Measurements from ENCODE around the gene GLT1D1.
A peak's percentile ranks its signal among the peaks of the same experiment; 100 is the strongest.
"Not testable (repeated sequence)": the region's sequence is repeated elsewhere in the genome, so short reads cannot be mapped to it uniquely, and the experiment has no call there.

Gene GLT1D1

DNA sequence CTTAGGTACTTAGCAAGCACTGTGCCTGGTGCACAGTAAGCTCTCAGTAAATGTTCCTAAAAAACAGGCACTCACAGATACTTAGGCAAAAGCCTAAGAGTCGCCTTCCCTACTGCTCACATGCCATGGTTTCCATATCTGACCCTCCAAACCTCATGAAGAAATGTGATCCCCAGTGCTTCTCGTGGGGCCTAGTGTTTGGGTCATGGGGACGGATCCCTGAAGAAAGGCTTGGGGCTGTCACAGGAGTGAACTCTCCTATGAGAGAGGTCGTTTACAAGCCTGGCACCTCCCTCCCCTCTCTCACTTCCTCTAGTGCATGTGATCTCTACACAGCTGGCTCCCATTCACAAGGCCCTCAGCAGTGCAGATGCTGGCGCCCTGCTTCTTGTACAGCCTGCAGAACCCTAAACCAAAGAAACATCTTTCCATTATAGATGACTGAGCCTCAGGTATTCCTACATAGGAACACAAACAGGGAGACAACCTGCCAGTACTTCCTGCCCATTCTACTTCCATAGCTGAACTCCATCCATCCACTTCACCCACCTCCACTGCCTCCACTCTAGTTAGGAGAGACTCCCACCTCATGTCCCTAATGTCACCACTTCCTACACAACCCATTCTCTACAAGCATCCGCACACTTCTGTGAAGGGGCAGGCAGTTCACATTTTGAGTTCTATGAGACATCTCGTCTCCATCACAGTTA, 32.4 kb upstream of the GLT1D1 start:
- DNase-seq (ENCODE audit: low read depth): no peak

DNA sequence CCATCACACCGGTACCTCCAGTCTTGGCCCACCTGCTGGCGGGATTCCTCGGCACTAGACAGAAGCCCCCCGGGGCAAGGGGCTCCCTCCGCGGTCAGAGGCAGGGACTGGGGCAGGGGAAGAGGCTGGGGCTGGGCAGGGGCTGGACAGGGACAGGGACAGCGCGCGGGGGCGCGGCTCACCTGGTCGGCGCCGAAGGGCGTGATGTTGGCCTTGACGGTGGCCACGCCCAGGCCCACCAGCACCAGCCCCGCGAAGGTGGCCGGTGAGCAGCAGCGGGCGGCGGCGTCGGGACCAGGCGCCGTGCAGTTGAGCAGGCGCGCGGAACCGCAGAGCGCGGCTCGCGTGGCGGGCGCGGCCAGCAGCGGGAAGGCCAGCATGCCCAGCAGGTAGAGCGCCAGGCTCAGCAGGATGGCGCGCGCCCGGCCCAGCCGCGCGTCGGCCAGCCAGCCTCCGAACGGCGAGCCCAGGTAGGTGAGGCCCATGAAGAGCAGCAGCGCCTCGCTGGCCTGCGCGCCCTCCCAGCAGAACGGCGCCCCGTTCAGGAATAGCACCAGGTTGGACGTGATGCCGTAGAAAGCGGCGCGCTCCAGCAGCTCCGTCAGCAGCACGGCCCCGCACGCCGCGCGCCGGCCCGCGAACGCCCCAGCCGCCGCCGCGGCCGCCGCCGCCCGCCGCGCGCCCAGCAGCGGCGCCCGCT, 29.9 kb upstream of the GLT1D1 start:
- DNase-seq (ENCODE audit: low read depth): no peak

DNA sequence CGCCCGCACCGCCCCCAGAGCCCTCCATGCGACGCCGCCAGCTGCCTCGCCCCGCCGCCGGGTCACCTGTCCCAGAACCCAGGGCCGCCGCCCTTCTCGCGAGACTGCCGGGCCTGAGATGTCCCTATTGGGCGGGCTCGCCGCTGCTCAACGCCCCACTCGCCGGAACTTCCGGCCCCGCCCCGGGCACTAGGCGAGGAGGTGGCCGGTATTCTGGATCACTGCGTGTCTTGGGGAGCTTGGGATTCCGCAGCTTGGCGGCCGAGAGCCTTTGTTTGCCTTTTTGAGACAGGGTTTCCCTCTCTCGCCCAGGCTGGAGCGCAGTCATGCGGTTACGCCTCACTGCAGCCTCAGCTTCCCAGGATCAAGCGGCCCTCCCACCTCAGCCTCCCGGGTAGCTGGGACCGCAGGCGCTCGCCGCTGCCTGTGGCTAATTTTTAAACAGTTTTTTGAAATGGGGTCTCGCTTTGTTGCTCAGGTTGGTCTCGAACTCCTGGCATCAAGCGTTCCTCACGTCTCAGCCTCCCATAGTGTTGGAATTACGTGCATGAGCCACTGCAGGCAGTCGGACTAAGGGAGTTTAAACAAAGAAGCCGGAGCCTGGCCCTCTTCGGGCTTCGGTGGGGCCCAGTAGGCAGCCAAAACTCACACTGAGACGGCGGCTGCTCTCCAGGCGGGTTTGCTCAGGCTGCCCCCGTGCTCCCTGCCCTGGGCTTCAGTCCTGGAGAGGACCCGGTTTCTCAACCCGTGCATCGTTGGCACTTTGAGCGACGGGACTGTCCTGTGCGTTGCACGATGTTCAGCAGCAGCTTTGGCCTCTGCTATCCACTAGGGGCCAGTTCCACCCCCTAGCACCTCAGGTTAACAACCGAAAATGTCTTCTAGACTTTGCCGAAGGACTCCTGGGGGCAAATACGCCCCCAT, 29.1 kb upstream of the GLT1D1 start, which contains the start of gene SLC15A4:
TSS of gene SLC15A4 (minus strand) at position 43 of the 924 bp plus-strand sequence. CDS start at position 28, 15 bp downstream.
- peak; percentile 20 for DNase-seq (ENCODE audit: low read depth)

DNA sequence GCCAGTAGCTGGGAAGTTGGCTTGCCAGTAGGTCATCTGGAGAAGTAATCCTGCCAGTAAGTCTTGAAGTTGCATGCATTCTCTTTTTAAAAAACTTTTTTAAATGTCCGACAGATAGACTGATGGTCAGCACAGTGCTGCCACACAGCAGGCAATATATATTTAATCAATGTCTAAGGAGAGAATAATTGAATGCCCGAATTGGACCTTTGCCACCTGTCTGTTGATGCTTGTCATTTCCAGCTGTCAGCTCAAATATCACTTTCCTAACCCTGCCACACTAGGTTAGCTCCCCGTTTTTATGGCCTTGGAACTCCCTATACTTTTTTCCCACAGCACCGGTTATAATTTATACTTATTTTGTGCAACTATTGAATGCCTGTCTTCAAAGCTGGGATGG, 27.4 kb upstream of the GLT1D1 start:
- DNase-seq (ENCODE audit: low read depth): no peak

DNA sequence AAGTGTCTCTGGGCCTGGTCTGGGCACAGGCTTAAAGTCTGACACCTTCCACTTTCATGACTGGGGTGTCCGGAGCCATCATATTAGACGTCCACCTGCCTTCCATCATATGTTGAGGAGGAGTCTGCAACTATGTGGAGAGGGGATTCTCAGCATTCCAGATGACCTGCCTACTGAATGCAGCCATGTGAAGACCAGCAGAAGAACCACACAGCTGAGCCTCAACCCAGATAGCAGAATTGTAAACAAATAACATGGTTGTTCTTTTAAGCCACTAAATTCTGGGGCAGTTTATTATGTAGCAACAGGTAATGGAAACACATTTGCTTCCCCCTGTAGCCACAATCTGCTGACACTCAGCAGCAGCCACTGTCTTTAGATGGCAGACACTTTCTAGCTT, 25.6 kb upstream of the GLT1D1 start:
- no peak for DNase-seq (ENCODE audit: low read depth)

DNA sequence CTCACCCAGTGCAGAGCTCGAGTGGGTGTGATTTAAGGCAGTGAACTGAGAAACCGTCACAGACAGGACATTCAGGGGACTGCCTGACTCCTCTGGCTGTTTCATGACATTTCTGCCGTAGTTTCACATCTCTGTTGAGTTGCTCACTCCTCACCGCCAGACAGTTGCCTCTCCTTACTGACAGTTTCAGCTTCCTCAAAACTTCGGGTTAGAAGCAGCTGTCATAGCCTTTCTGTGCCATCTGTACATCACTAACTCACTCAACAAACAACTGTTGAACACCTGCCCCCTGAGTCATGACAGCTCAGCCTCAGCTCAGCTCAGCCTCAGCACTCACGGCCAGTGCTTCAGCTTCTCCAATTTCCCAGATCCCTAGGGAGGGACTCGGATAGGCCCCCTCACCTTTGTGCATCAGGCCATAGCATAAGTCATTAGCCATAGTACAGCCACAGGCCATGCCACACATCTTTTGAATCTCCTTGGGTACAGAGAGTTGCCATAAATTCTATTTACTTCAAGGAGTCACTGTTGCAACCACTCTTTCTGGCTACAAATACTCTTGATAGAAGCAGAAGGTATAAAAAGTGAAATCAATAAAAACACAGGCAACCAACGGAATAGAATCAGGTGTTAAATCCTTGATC, 23.3 kb upstream of the GLT1D1 start:
- no peak for DNase-seq (ENCODE audit: low read depth)

DNA sequence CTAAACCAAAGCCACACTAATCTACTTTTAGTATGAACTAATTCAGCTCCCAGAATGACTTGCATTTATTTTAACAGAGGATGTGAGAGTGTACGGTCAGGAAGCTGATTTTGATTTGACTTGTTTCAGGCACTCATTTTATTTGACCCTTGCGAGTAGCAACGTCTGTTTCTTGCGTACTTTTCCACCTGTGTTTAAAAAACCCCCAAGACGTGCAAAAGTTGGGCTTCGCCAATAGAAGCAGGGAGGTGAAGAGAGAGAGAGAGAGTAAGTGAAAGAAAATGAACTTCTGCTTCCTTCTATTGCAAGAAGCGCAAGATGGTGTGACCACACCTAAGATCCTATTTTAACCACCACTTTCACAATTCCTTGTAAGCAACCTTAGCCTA, 22.8 kb upstream of the GLT1D1 start:
- DNase-seq (ENCODE audit: low read depth): no peak

DNA sequence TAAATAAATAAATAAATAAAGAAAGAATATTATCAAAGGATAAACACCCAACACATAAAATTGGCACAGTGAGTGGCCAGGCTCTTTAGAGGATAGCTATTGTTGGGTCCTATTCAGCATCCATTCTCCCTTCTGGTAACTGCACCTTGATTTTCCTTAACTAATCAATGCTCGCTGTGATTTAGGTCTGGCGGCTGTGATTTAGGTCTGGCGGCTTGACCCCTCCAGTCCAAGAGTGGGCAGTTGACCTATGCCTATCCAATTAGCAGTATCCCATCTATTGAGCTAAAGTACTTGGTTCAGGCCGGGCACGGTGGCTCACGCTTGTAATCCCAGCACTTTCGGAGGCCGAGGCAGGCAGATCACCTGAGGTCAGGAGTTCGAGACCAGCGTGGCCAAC, 19.9 kb upstream of the GLT1D1 start:
- DNase-seq (ENCODE audit: low read depth): no peak

DNA sequence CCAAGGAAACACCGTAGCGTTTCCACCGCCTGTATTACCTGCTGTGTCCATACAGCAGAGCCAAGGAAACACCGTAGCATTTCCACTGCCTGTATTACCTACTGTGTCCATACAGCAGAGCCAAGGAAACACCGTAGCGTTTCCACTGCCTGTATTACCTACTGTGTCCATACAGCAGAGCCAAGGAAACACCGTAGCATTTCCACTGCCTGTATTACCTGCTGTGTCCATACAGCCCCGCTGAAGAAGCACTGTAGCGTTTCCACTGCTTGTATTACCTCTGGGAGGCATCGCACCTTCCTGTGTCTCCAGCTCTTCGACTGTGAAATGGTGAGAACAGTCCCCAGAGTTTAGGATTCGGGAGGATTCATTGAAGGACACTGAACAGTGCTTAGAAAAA, 13.4 kb upstream of the GLT1D1 start:
- DNase-seq (ENCODE audit: low read depth): not testable (repeated sequence)

DNA sequence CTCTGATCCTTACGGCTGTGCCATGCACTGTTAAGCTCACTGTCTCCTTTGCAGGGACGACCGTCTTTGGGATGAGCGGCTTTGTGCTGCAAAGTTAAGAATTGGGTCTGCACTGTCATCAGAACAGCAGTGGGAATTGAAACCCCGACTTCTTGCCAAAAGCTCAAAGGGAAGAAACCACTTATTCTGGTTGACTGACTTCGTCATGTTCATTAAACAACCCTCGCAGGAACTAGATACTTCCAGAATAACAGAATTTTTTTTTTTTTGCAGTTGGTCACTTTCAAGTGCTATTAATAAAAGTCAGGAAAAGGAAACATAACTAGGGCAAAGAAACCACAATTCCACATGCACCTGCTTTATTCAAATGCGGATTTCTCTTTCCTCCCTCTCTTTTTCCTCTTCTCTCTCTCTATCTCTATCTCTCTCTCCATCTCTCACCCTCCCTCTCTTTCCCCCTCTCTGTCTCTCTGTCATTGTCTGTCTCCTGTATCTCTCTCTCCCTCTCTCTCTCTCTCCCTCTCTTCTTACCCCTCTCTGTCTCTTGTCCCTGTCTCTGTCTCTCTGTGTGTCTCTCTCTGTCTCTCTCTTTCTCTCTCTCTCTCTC, 12.3 kb upstream of the GLT1D1 start:
- DNase-seq (ENCODE audit: low read depth): no peak

DNA sequence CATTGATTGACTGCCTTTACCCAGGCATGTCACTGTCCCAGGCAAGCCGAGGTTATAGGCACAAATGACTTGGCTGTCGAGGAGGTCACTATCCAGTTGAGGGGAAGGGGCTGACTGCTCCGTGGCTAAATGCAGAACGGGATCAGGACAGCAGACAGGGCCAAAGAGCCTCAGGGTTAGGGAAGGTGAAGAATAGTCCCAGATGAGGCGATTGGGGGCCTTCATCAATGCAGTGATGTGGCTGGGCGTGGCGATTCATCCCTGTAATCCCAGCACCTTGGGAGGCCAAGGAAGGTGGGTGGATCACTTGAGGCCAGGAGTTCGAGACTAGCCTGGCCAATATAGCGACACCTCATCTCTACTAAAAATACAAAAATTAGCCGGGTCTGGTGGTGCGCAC, 10.7 kb upstream of the GLT1D1 start:
- DNase-seq (ENCODE audit: low read depth): no peak

DNA sequence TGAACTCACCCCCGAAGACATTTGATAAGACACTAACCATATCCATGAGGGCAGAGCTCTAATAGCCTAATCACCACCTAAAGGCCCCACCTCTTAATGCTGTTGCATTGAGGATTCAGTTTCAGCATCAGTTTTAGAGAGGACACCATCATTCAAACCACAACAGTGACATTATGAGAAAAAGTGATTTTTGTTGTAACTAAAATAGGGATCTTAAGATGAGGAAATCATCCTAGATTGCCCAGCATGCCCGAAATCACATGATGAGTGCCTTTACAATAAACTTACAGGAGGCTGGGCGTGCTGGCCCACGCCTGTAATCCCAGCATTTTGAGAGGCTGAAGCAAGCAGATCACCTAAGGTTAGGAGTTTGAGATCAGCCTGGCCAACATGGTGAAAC, 9.7 kb upstream of the GLT1D1 start:
- DNase-seq (ENCODE audit: low read depth): no peak

DNA sequence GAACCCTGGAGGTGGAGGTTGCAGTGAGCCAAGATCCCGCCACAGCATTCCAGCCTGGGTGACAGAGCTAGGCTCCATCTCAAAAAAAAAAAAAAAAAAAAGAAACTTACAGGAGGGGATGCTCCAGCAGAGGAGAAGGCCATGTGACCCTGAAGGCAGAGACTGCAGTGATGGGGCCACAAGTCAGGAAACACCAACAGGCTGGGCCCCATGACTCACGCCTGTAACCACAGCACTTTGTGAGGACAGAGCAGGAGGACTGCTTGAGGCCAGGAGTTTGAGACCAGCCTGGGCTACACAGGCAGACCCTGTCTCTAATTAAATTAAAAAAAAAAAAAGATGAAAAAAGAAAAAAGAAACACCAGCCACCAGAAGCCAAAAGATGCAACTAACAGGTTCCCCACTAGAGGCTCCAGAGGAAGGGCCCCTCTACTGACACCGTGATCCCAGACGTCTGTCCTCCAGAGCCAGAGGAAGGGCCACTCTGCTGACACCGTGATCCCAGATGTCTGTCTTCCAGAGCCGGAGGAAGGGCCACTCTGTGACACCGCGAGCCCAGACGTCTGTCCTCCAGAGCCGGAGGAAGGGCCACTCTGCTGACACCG, 9.1 kb upstream of the GLT1D1 start:
- no peak for DNase-seq (ENCODE audit: low read depth)

DNA sequence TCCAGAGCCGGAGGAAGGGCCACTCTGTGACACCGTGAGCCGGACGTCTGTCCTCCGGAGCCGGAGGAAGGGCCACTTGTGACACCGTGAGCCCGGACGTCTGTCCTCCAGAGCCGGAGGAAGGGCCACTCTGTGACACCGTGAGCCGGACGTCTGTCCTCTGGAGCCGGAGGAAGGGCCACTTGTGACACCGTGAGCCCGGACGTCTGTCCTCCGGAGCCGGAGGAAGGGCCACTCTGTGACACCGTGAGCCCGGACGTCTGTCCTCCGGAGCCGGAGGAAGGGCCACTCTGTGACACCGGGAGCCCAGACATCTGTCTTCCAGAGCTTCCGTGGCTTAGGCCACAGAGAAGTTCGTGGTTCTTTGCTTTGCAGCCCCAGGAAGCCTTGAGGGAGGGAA, 6.6 kb upstream of the GLT1D1 start:
- DNase-seq (ENCODE audit: low read depth): not testable (repeated sequence)

DNA sequence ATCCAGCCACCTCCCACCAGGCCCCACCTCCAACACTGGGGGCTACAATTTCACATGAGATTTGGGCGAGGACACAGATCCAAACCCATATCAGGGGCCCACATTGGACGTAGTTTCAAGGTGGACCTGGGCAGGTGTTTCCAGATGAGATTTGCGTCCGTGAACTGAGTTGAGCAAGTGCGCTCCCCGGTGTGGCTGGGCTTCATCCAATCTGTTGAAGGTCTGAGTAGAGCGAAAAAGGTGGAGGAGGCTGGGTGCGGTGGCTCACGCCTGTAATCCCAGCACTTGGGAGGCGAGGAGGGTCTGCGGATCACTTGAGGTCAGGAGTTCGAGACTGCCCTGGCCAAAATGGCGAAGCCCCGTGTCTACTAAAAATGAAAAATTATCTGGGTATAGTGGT, 4.9 kb upstream of the GLT1D1 start:
- no peak for DNase-seq (ENCODE audit: low read depth)

DNA sequence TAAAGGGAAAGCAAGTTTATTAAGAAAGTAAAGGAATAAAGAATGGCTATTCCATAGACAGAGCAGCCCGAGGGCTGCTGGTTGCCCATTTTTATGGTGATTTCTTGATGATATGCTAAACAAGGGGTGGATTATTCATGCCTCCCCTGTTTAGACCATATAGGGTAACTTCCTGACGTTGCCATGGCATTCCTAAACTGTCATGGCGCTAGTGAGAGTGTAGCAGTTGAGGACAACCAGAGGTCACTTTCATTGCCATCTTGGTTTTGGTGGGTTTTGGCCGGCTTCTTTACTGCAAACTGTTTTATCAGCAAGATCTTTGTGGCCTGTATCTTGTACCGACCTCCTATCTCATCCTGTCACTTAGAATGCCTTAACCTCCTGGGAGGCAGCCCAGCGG, 3.5 kb upstream of the GLT1D1 start:
- not testable (repeated sequence) for DNase-seq (ENCODE audit: low read depth)

DNA sequence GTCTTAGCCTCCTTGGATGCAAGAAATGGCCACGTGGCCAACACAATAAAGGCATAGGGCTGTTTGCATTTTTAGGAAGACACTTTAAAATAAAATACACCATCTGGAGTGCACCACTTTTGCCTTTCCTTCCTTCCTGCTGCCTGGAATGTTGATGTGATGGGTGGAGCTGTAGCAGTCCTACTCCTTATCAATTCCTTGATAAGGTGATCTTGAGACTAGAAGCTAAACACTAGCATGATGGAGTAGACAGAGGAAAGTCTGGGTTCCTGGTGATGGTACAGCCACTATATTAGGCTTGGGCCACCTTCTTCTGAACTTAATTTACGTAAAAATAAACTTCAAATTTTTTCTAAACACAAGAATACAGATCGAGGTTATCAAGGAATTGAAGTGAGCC, 2.9 kb upstream of the GLT1D1 start:
- DNase-seq (ENCODE audit: low read depth): no peak

DNA sequence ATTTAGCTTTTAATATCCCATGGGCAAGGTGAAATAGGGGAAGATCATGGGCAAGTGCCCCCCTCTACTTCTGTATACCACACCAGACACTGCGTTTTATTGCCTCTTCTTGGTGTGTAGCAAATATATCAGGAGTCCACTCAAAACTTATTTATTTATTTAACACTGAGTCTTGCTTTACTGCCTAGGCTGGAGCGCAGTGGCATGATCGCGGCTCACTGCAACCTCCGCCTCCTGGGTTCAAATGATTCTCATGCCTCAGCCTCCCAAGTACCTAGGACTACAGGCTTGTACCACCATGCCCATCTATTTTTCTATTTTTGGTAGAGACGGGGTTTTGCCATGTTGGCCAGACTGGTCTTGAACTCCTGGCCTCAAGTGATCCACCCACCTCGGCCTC, 1.8 kb upstream of the GLT1D1 start:
- DNase-seq (ENCODE audit: low read depth): not testable (repeated sequence)

DNA sequence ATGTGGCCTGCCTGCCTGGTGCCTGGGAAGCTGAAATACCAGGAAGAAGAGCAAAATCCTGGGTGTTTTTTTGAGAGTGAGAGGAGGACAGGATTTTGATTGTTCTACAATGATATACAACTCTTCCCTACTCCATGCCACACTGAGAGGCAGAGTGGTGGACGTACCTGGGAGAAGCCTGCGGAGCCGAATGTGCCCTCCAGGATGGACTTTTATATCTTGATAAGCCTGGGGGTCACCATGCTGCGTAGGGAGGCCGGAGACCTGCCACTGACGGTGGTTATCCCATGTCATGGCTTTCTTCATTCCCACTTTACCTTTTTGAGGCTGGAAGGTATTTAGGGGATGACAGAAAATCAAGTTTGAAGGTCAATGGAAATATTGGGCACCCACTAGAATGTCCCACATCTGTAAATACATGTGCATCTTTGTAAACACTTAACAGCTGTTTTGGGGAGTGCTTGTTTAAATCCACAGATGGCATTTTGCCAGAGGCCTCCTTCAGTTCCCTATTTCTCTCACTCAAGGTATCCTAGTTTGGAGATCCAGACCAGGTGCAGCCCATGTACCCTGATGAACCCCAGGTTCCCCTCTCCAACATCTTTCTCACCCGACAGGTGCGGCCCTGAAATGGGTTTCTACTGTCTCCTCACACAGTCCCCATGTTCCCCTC, 1.1 kb upstream of the GLT1D1 start:
- no peak for DNase-seq (ENCODE audit: low read depth)

DNA sequence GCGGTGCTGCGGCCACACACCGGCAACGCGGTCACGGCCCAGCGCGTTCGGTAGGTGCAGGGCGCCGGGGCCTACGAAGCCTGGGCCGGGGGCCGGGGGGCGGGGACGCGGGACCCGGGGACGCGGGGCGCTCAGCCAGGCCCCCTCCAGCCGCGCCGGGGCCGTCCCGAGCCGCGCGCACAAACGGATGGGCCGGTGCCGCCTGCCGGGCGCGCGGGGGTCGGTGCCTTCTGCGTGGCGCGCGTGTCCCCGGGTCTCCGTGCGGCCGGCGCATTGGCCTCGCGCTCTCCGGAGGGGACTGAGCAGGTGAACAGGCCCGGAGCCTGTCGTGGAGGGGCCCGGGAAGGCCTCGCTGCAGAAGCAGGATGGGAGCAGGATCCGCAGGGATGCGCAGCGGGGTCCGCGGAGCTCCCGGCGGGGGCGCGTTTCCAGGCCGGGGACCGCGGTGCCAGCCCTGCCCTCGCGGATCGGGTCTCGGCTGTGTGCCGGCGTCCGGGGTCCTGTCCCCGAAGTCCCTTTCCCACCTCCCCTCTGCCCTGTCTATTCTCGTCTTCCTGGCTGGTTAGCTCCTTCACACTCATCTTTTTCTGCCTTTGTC, 421 bp downstream of the GLT1D1 start:
- DNase-seq (ENCODE audit: low read depth): no peak
